ENCODE measurements around the gene YOD1.

The YOD1 gene

DNA sequence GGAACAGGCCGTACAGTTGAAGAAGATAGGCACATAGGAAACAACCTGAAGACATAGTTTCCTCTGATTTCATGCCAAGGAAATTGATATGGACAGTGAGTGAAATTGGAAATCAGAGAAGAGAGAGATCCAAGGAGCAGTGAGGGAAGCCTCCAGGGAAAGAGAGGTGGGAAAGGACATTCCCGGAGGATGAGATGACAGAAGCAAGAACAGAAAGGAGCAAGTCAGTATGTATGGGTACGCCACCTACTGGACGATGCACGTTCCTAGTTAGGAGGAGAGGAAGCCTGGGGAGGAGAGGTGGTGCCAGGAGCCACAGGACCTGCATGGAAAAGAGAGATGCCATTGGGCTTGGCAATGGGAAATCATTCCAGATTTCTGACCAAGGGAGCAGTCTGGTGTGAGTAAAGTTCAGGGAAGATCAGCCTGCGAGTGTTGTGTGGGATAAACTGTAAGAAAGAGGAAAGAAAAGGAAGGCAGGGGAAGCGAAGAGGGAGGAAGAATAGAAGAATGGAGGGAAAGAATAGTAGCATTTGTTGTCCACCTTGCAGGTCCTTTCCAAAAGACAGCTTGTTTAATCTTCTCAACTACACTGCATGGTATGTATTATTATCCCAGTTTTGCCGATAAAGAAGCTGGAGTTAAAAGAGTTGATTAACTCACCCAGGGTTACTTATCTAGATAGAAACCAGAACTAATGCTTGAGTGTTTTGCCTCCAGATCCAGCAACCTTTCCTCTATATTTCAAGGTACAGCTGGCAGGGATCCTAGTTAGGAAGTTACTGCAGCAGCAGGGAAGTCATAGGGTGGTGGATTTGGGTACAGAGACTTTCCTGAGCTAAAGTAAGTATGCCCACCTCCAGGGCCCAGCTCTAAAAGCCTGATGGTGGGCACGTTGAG is 45.8 kb downstream of the YOD1 start:
- DNase-seq: peak; percentile 44 to 55

GRCh38 chr1:207003210-207003609 is 47.8 kb downstream of the YOD1 start:
- no peak for DNase-seq

DNA sequence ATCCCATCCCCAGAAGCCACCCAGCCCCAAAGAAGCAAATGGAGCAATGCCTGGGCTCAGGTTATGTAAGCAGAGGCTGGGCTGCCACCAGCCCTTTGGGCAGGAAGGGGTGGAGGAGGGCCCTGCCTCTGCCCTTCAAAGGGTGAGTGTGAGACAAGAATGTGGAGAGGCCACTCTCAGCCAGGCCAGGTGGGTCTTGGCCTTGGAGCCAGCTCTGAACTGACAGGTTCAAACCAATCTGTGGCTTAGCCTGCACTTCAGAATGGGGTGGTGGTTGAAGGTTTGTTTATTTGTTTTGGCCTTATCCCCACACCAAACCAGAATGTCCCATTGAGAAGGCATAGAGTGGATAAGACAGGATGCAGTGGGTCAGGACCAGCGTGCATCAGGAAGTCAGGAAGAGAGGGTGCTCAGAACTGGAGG is 48.3 kb downstream of the YOD1 start:
- DNase-seq: no peak

GRCh38 chr1:207001492-207002245 is 49.3 kb downstream of the YOD1 start:
- no peak for DNase-seq

GRCh38 chr1:207000651-207001291 is 50.2 kb downstream of the YOD1 start:
- DNase-seq: no peak

GRCh38 chr1:206998816-206999215 is 52.2 kb downstream of the YOD1 start:
- no peak for DNase-seq

All from stimulated activated CD4-positive, alpha-beta T cell treated with anti-CD3 and anti-CD28 coated beads, Interleukin-2, amount 100 ng/mL, for 24 hours (primary cell).